Measurements from ENCODE around the gene HSPA12B.
A peak's percentile ranks its signal among the peaks of the same experiment; 100 is the strongest.

The HSPA12B gene

DNA sequence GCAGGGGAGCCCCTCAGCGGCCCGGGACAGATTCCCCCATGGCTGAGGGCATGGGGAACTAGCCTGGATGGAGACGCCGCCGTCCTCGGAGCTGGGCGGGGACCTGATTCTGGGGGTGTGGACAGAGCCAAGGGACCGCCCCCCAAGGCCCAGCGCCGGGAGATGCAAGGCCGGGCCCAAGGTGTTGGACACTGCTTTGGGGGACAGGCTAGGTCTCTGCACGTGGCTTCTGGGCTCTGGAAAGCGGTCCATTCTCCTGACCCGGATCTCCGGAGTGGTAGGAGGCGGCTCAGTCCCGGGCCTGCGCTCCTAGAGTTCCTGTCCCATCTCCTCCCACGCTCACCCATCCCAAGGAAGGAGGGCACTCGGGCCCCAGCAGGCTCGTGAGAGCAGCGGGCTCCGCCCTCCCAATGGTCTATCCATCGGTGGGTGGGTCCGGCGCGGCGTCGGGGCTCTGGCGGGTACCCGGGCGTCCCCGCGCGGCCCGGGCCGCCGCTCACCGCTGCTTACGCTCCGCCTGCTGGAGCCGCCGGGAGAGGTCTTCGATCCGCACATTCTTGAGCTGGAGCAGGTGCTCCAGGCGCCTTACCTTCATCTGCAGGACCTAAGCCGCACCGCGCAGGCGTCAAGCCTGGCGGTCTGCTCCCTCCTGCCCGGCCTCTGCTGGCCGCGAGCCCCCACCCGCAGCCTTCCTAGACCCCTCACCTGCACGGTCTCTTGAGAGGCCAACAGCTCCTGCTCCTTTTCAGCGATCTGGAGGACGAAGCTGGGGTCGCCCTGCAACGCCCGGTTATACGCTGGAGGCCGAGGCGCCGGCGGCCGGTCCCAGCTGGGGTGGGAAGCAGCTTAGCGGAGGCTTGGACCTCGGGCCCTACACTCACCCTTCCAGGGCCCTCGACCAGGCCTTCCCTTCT is 45.5 kb downstream of the HSPA12B start:
- Histone ChIP-seq H3K9me3 (ENCODE audit: low read length) (no peaks in the 10 kb centered on the region), H3K27ac (ENCODE audit: low read depth, low read length, poor library complexity, severe bottlenecking) (no peak overlapping the region), H3K9me2 (ENCODE audit: low read depth, low read length) (no peaks in the 10 kb centered on the region), H3K79me2 (ENCODE audit: insufficient read depth, low read length) (no peaks in the 10 kb centered on the region), H3K36me3 (ENCODE audit: insufficient read depth, low read length) (no peaks in the 10 kb centered on the region), H2AFZ (ENCODE audit: low read length) (no peak overlapping the region), H3K4me3 (ENCODE audit: low read depth, low read length, poor library complexity, severe bottlenecking) (peak overlapping the region; percentile 57), H3K27me3 (ENCODE audit: insufficient read depth, low read length) (peaks cover 7% of the 10 kb centered on the region), H4K20me1 (ENCODE audit: insufficient read depth, low read length) (no peaks in the 10 kb centered on the region), H3K9ac (ENCODE audit: low read length) (peak overlapping the region; percentile 46; the same call in 1 of the 2 replicates), H3K4me2 (ENCODE audit: low read length) (peak overlapping the region; percentile 96), H3K4me1 (ENCODE audit: insufficient read depth, low read length, severe bottlenecking) (peaks cover 28% of the 10 kb centered on the region), H3F3A (ENCODE audit: insufficient read depth, low read length) (no peaks in the 10 kb centered on the region)
- no peak for TF ChIP-seq EZH2 (IDR thresholded peaks at IDR 0.05; ENCODE audit: borderline replicate concordance, low read length)
- TF ChIP-seq, protein P1, sequence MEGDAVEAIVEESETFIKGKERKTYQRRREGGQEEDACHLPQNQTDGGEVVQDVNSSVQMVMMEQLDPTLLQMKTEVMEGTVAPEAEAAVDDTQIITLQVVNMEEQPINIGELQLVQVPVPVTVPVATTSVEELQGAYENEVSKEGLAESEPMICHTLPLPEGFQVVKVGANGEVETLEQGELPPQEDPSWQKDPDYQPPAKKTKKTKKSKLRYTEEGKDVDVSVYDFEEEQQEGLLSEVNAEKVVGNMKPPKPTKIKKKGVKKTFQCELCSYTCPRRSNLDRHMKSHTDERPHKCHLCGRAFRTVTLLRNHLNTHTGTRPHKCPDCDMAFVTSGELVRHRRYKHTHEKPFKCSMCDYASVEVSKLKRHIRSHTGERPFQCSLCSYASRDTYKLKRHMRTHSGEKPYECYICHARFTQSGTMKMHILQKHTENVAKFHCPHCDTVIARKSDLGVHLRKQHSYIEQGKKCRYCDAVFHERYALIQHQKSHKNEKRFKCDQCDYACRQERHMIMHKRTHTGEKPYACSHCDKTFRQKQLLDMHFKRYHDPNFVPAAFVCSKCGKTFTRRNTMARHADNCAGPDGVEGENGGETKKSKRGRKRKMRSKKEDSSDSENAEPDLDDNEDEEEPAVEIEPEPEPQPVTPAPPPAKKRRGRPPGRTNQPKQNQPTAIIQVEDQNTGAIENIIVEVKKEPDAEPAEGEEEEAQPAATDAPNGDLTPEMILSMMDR (IDR thresholded peaks at IDR 0.05; ENCODE audit: low read length): no peak

DNA sequence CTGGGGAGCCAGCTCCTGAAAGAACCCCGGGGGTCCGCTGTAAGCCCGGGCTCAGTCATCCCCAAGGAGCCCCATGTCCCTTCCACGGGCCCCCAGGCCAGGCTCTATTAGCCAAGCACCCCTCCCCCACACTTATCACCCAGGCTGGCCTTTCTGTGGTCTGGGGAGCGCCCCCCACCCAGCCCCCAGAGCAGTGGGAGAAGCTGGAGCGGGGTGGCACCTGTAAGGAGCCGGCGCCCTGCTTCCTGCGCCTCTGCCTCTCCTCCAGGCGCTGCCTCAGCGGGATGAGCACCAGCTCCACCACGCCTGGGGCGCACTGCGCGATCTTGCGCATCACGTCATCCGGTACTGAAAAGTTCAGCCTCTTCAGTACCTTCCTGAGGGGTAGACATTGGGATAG is 46.5 kb downstream of the HSPA12B start:
- Histone ChIP-seq H3K27me3 (ENCODE audit: insufficient read depth, low read length) (peaks cover 7% of the 10 kb centered on the region), H3K36me3 (ENCODE audit: insufficient read depth, low read length) (no peaks in the 10 kb centered on the region), H3K4me3 (ENCODE audit: low read depth, low read length, poor library complexity, severe bottlenecking) (no peak overlapping the region), H3K9ac (ENCODE audit: low read length) (no peak overlapping the region), H4K20me1 (ENCODE audit: insufficient read depth, low read length) (no peaks in the 10 kb centered on the region), H3K4me2 (ENCODE audit: low read length) (no peak overlapping the region), H3K9me3 (ENCODE audit: low read length) (no peaks in the 10 kb centered on the region), H3K9me2 (ENCODE audit: low read depth, low read length) (no peaks in the 10 kb centered on the region), H3K4me1 (ENCODE audit: insufficient read depth, low read length, severe bottlenecking) (peaks cover 34% of the 10 kb centered on the region), H2AFZ (ENCODE audit: low read length) (no peak overlapping the region), H3F3A (ENCODE audit: insufficient read depth, low read length) (no peaks in the 10 kb centered on the region), H3K79me2 (ENCODE audit: insufficient read depth, low read length) (no peaks in the 10 kb centered on the region), H3K27ac (ENCODE audit: low read depth, low read length, poor library complexity, severe bottlenecking) (no peak overlapping the region)
- no peak for TF ChIP-seq EZH2 (IDR thresholded peaks at IDR 0.05; ENCODE audit: borderline replicate concordance, low read length)
- TF ChIP-seq, protein P1 (IDR thresholded peaks at IDR 0.05; ENCODE audit: low read length): no peak

DNA sequence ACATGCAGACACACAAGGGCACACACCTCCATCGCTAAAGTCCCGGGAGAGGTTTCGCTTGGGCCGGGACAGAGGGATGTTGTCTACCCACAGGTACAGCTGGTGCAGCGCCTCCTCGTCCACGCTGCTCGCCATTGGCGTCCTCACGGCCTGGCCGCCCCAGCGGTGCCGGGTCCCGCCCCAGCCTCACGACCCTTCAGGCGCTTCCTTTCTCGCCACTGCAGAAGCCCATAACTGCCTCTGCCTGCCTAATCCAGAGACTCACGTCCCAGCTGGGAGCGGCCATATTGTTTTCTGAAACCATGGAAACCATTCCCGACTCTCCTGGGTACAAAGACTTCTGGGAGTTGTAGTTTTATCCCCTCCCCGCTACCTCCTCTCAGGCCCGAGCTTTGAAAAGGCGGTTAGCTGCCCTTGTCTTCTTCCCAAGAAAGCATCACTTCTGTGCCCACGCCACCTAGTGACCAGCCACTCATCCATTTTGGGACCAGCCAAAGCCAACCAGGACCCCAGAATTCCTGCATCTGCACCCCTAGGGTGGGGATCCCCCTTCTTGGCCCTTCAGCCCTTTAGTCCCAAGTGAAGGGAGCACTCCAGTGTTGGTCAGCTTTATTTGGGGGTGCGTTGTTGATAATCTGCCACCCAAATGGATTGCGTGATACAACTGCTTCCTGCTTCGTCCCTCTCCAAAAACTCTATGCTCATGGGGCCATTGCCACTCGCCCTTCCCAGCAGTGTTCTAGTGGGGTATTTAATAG is 48.8 kb downstream of the HSPA12B start, which contains the start of gene SPEF1:
SPEF1 (minus strand) TSS at position 296 of the 758 bp plus-strand sequence; CDS start at position 135, 161 bp downstream.
- H3K4me3 ChIP-seq (ENCODE audit: low read depth, low read length, poor library complexity, severe bottlenecking): peak within 1 kb of the TSS; percentile 51
- peak within 1 kb of the TSS; percentile 66 for H3K4me2 ChIP-seq (ENCODE audit: low read length)
- no peak within 1 kb of the TSS for H3K27ac ChIP-seq (ENCODE audit: low read depth, low read length, poor library complexity, severe bottlenecking)
- no peaks in the 10 kb centered on the region for H3K79me2 ChIP-seq (ENCODE audit: insufficient read depth, low read length)
- H3K9ac ChIP-seq (ENCODE audit: low read length): no peak within 1 kb of the TSS; the same call in 1 of the 2 replicates
- H3K36me3 ChIP-seq (ENCODE audit: insufficient read depth, low read length): peaks cover 4% of the 10 kb centered on the region
- H3K9me2 ChIP-seq (ENCODE audit: low read depth, low read length): no peaks in the 10 kb centered on the region
- H2AFZ ChIP-seq (ENCODE audit: low read length): no peak within 1 kb of the TSS
- H3K4me1 ChIP-seq (ENCODE audit: insufficient read depth, low read length, severe bottlenecking): peaks cover 56% of the 10 kb centered on the region
- peaks cover 7% of the 10 kb centered on the region for H3K27me3 ChIP-seq (ENCODE audit: insufficient read depth, low read length)
- H3F3A ChIP-seq (ENCODE audit: insufficient read depth, low read length): no peaks in the 10 kb centered on the region
- no peaks in the 10 kb centered on the region for H3K9me3 ChIP-seq (ENCODE audit: low read length)
- no peaks in the 10 kb centered on the region for H4K20me1 ChIP-seq (ENCODE audit: insufficient read depth, low read length)
- no peak for TF ChIP-seq EZH2 (IDR thresholded peaks at IDR 0.05; ENCODE audit: borderline replicate concordance, low read length)
- TF ChIP-seq, protein P1 (IDR thresholded peaks at IDR 0.05; ENCODE audit: low read length): peak; percentile 42; the same call in 1 of the 2 replicates
